AG08396 (cell line): ENCODE results near the gene P2RY8.
"Not testable (repeated sequence)": the region's sequence is repeated elsewhere in the genome, so short reads cannot be mapped to it uniquely, and the experiment has no call there.

Source experiments
- DNase-seq: peaks from one replicate; pipeline ENCODE4 v3.0.0; 2012; ENCODE audit warnings: low spot score, mixed read lengths

The P2RY8 gene

DNA sequence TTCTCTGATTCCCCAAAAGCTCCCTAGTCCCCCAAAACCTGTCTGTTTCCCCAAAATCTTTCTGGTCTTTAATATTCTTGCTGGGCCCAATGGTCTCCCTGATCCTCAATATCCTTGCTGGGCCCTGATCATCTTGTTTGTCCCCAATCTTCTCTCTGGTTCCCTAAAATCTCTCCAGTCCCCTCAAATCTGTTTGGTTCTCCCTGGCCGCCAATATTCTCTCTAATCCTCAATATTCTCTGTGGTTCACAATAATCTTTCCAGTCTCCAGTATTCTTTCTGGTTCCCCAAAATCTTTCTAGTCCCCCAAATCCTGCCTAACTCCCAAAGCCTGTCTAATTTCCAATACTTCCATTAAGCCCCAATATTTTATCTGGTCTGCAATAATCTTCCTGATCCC, 18.5 kb downstream of the P2RY8 start:
- DNase-seq, result no peak

- DNase-seq, result no peak
Observed at GRCh38 chrX:1516596-1517104, 20.3 kb downstream of the P2RY8 start.

DNA sequence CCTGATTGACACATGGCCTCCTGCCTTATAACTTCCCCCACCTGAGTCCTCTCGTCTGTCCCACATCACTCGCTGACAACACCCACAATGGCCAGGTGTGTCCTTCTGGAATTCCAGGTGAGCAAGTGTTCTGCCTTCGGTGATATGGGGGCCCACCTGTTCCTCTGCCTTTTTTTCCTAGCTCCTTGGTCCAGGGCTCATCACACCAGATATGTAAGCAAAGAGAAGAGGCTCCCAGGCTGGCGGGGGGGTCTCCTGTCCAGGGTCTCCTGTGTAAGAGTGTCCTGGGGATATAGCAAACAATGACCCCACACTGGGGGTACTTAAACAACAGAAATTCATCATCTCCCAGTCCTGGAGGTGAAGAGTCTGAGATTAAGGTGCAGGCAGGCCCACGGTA, 25.2 kb downstream of the P2RY8 start:
- no peak for DNase-seq

- no peak for DNase-seq
Observed at GRCh38 chrX:1511150-1511549, 25.8 kb downstream of the P2RY8 start.

DNA sequence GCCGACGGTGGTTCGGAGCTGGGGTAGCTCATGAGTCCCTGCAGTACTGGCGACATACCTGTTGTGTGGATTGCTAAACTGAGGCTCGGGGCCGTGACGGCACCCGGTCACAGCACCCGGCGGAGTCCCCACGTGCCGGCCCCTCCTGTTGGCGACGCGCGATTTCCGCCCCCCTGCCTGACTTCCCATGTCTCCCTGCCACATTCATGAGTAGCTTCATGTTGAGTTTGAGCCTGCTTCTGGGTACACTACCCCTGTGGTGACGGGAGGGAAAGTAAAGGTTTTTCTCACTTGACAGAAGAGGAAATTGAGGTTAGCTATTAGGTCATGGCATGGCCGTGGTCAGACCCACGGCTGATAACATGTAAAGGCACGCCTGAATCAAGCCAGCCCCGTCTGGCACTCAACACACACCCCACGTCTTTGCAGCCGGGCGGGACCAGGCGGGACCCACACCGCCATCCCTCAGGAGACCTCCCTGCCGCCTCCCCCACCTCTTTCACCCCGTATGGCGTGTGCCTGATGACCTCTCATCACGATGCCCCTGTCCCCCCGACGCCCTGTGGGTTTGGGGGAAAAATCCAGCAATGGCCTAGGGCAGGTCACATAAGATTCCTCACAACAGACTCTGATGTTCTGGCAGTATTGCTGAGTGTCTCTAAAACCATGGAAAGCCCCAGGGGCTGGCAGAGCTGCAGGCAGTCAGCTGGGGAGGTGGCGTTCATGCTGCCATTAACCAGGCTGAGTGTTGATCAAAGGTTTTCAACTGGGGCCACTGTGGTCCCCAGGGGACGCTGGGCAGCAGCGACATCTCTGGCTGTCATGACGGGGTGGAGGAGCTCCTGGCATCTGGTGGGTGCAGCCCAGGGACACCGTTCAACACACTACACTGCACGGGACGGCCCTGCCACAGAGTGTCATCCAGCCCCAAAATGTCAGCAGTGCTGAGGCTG, 29.2 kb downstream of the P2RY8 start:
- DNase-seq, result no peak

- DNase-seq, result no peak
Observed at GRCh38 chrX:1506916-1507315, 30.1 kb downstream of the P2RY8 start.

- DNase-seq, result no peak
Observed at GRCh38 chrX:1502853-1503252, 34.1 kb downstream of the P2RY8 start.

DNA sequence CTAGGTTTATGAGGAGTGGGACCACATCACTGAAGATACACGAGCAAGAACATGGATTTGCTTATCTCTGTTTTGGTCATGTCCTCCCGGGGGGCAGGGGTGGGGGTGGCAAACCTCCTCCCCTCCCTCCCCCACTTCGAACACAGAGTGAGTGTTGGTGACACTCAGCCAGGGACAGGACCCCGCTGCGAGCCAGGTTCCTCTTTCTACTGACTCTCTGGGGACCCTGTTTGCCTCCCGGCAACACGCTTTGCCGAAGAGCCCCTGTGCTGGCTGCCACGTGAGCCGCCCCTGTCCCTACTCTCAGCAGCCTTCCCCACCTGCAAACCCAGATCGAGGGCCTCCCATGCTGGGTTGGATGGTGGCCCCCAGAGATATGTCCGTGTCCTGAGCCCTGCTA, 34.7 kb downstream of the P2RY8 start:
- DNase-seq, result no peak

DNA sequence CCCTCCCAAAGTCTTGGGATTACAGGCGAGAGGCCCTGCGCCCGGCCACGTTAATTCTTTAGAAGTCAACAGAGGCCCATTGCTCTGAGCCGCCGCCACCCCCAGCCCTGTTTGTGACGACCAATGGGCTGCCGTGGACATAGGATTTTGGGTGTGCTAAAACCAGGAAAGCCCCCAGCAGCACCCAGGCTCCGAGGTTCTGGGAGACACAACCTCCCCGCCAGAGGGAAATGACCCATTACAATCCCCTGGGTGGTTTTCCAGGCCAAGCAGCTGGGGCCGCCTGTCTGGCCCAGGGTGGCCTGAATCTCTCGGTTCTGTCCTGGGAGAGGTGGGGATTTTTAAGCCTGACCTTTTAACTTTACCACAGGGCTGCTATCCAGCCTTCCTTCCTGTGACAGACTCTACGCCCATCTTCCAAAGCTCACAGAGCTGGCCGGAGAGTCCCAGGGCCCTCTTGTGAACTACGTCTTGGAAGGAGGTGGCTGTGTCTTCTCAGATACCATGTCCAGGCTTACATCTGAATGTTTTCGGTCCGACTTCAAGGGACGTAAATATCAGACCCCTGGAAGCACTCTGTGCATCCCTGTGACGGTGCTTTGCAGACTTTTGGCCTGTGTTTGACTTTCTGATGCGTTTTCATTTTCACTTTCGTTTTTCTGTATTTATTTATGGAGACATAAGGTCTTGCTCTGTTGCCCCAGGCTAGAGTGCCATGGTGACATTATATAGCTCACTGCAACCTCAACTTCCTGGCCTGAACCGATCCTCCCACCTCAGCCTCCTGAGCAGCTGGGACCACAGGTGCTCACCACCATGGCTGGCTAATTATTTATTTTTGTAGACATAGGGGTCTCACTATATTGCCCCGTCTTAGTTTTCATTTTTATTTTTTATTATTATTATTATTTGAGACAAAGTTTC, 36.0 kb downstream of the P2RY8 start:
- no peak for DNase-seq

DNA sequence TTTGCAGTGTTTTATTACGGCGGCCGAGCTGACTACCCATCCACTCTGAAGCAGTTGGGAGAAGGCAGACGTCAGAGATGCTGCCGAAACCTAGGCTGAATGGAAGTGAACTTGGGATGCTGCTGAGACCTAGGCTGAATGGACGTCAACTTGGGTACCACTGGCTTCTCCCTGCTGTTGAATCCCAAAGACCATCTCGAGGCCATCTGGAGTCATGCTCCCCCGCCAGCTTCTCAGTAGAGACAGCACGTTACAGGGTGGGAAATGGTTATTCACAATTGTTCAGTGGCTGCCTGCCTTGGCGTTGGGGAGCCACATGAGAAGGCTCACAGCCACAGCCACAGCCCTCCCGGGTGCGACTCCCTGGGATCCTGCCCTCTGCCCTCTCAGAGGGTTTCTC, 40.9 kb downstream of the P2RY8 start:
- DNase-seq, result no peak

- no peak for DNase-seq
Observed at GRCh38 chrX:1493877-1494510, 43.0 kb downstream of the P2RY8 start.

DNA sequence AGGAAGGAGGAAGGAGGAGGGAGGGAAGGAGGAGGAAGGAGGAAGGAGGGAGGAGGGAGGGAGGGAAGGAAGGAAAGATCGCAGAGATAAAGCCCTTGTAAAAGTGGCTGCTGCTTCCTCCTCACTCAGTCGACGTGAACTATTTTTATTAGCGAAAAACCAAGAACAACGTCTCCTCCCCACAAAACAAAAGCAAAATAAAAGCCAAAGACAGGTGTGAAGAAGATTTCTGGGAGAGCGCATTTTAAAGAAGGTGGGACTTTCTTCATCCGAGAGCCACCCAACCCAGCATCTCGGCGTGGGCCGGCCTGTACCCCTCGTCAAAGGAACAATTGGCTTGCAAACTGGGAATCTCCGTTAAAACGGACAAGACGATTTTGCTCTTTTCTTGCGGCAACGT, 43.6 kb downstream of the P2RY8 start:
- DNase-seq, result no peak

DNA sequence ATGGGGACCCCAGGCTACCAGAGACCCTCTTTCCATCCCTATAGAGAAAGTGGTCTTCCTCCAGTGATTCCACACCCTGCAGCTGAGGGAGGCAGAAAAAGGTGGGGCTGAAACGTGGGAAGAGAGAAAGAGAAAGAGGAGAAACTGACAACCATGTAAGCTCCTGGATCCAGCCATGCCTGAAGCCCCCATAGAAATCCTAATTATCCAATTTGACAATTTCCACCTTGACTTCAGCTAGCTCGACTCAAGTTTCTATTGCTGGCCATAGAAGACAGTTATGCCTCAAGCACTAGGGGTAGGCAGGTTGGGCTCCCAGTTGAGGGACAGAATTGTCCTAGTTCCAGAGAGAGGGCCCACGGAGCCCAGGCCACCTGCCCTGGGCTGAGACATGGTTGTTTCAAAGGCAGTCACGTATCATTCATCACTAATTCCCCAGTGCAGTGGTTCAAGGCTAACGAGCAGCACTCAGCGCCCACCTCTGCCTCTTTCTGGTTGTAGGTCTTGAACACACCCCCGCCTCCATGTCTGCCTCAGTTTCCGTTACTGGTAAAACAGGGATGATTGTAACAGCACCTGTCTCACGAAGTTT, 44.5 kb downstream of the P2RY8 start:
- no peak for DNase-seq

GRCh38 chrX:1491851-1492349, 45.1 kb downstream of the P2RY8 start:
- DNase-seq, result no peak

DNA sequence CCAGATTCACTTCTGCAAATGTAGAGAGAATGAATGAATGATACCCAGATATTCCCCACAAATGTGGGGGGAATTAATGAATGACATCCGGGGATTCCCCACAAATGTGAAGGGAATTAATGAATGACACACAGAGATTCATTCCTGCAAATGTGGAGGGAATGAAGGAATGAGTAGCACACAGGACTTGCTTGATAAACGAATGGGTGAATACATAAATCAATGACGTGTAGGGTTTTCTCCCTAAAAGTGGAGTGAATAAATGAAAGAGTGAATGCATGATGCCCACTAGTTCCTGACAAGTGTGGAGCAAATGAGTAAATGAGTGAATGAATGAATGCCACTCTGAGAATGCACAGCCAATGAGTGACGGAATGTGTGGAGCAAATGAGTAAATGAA, 45.7 kb downstream of the P2RY8 start:
- DNase-seq, result not testable (repeated sequence)

DNA sequence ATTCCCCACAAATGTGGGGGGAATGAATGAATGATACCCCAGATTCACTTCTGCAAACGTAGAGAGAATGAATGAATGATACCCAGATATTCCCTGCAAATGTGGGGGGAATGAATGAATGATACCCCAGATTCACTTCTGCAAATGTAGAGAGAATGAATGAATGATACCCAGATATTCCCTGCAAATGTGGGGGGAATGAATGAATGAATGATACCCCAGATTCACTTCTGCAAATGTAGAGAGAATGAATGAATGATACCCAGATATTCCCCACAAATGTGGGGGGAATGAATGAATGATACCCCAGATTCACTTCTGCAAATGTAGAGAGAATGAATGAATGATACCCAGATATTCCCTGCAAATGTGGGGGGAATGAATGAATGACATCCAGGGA, 46.3 kb downstream of the P2RY8 start:
- not testable (repeated sequence) for DNase-seq

DNA sequence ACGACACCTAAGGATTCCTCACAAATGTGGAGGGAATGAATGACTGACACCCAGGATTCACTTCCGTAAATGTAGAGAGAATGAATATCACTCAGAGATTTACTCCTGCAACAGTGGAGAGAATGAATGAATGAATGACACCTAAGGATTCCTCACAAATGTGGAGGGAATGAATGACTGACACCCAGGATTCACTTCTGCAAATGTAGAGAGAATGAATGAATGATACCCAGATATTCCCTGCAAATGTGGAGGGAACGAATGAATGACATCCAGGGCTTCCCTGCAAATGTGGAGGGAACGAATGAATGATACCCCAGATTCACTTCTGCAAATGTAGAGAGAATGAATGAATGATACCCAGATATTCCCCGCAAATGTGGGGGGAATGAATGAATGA, 47.6 kb downstream of the P2RY8 start:
- not testable (repeated sequence) for DNase-seq

- DNase-seq, result no peak
Observed at GRCh38 chrX:1488745-1489144, 48.2 kb downstream of the P2RY8 start.

GRCh38 chrX:1488141-1488540, 48.8 kb downstream of the P2RY8 start:
- no peak for DNase-seq

DNA sequence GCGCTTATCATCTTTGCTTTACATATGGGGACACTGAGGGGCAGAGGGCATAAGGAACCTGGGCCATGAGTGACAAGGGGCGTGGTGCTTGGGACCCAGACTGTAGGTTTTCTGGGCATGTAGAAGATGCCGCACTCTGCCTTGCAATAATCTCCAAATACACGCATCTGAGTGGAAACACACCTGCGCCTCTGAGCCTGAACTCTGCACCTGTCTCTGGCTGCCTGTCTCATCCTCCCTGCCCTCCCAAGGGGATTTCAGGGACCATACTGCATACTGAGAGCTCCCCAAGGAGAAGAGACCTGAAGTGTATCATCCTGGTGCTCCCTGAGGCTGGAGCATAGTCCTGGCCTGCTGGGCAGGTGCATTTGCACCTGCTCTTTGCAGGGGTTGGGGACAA, 49.6 kb downstream of the P2RY8 start:
- no peak for DNase-seq

GRCh38 chrX:1486749-1487361, 50.1 kb downstream of the P2RY8 start:
- DNase-seq, result no peak
